MM.1S (cell line): ENCODE data around the gene SLC35F3.

Source experiments
- DNase-seq: peaks from one replicate; pipeline ENCODE4 v3.0.0-alpha.2; 2015
- H2AFZ ChIP-seq: fragments of 300-600 bp; sonication (generic); 2 replicates; pipeline ENCODE4 v1.6.0; 2016; ENCODE audit warnings: antibody characterized with exemption, low read length
- H3F3A ChIP-seq: fragments of 300-600 bp; sonication (generic); 2 replicates; pipeline ENCODE4 v1.6.1; 2016; ENCODE audit warnings: mild to moderate bottlenecking, antibody characterized with exemption, low read length, moderate library complexity, mixed read lengths; ENCODE audit not compliant: insufficient read depth
- H3K27ac ChIP-seq: fragments of 300-600 bp; sonication (generic); 2 replicates; pipeline ENCODE4 v1.5.1; 2016; ENCODE audit warnings: mild to moderate bottlenecking, low read length
- H3K27me3 ChIP-seq: fragments of 300-600 bp; sonication (generic); replicated peaks from 2 replicates; pipeline ENCODE4 v1.6.0; 2016; ENCODE audit warnings: low read length; ENCODE audit not compliant: insufficient read depth
- H3K36me3 ChIP-seq: fragments of 300-600 bp; sonication (generic); replicated peaks from 2 replicates; pipeline ENCODE4 v1.6.1; 2016; ENCODE audit warnings: mild to moderate bottlenecking, low read length, mixed read lengths; ENCODE audit not compliant: insufficient read depth
- H3K4me1 ChIP-seq: fragments of 300-600 bp; sonication (generic); 2 replicates; pipeline ENCODE4 v1.6.1; 2016; ENCODE audit warnings: low read length, mixed read lengths
- H3K4me2 ChIP-seq: fragments of 300-600 bp; sonication (generic); 2 replicates; pipeline ENCODE4 v1.6.0; 2016; ENCODE audit warnings: low read depth, low read length
- H3K4me3 ChIP-seq: fragments of 300-600 bp; sonication (generic); 2 replicates; pipeline ENCODE4 v1.5.1; 2016; ENCODE audit warnings: low read length, mixed read lengths
- H3K79me2 ChIP-seq: fragments of 300-600 bp; sonication (generic); 2 replicates; pipeline ENCODE4 v1.6.1; 2016; ENCODE audit warnings: mixed run types, low read length, mixed read lengths
- H3K9ac ChIP-seq: fragments of 300-600 bp; sonication (generic); 2 replicates; pipeline ENCODE4 v1.6.1; 2016; ENCODE audit warnings: low read length, mixed read lengths
- H3K9me2 ChIP-seq: fragments of 300-600 bp; sonication (generic); replicated peaks from 2 replicates; pipeline ENCODE4 v1.6.1; 2016; ENCODE audit warnings: mild to moderate bottlenecking, low read length, mixed read lengths; ENCODE audit not compliant: insufficient read depth
- H3K9me3 ChIP-seq: fragments of 300-600 bp; sonication (generic); replicated peaks from 2 replicates; pipeline ENCODE4 v1.6.1; 2016; ENCODE audit warnings: mild to moderate bottlenecking, low read length, mixed read lengths; ENCODE audit not compliant: insufficient read depth
- H4K20me1 ChIP-seq: fragments of 300-600 bp; sonication (generic); 2 replicates; pipeline ENCODE4 v1.6.1; 2016; ENCODE audit warnings: mild to moderate bottlenecking, low read length, moderate library complexity, mixed read lengths; ENCODE audit not compliant: insufficient read depth
- CTCF ChIP-seq: fragments of 300-600 bp; sonication (generic); IDR thresholded peaks from 2 replicates; pipeline ENCODE4 v1.5.1; 2016; ENCODE audit warnings: antibody characterized with exemption, low read length, mixed read lengths
- EZH2 ChIP-seq: fragments of 300-600 bp; sonication (generic); optimal IDR thresholded peaks from 2 replicates; pipeline ENCODE3; 2017; ENCODE audit warnings: low read depth, mild to moderate bottlenecking, antibody characterized with exemption, low read length, mixed read lengths
- EZH2phosphoT487 ChIP-seq: fragments of 300-600 bp; sonication (generic); IDR thresholded peaks from 2 replicates; pipeline ENCODE4 v1.6.1; 2018; ENCODE audit warnings: antibody characterized with exemption, low read length

The SLC35F3 gene

GRCh38 chr1:234277161-234277868 is 372.8 kb downstream of the SLC35F3 start:
- no peaks in the 10 kb centered on the region for H3K27me3 ChIP-seq
- H4K20me1 ChIP-seq: no peaks in the 10 kb centered on the region
- no peaks in the 10 kb centered on the region for H3K4me1 ChIP-seq
- DNase-seq: no peak
- no peaks in the 10 kb centered on the region for H3F3A ChIP-seq
- no peaks in the 10 kb centered on the region for H3K9me2 ChIP-seq
- H2AFZ ChIP-seq: no peak overlapping the region
- no peak overlapping the region for H3K4me3 ChIP-seq
- no peak overlapping the region for H3K9ac ChIP-seq
- H3K9me3 ChIP-seq: no peaks in the 10 kb centered on the region
- H3K79me2 ChIP-seq: no peaks in the 10 kb centered on the region
- TF ChIP-seq EZH2 (no peak), CTCF (no peak), EZH2phosphoT487 (no peak)
- H3K36me3 ChIP-seq: no peaks in the 10 kb centered on the region
- H3K4me2 ChIP-seq: no peak overlapping the region
- no peak overlapping the region for H3K27ac ChIP-seq

- DNase-seq: no peak
- no peak for TF ChIP-seq CTCF
- TF ChIP-seq EZH2: no peak
- no peak for TF ChIP-seq EZH2phosphoT487
- Histone ChIP-seq H3F3A (no peaks in the 10 kb centered on the region), H3K27ac (no peak overlapping the region), H4K20me1 (no peaks in the 10 kb centered on the region), H3K9me2 (no peaks in the 10 kb centered on the region), H3K4me2 (no peak overlapping the region), H3K36me3 (no peaks in the 10 kb centered on the region), H3K27me3 (no peaks in the 10 kb centered on the region), H3K79me2 (no peaks in the 10 kb centered on the region), H3K4me3 (no peak overlapping the region), H3K9me3 (no peaks in the 10 kb centered on the region), H3K9ac (no peak overlapping the region), H2AFZ (no peak overlapping the region), H3K4me1 (no peaks in the 10 kb centered on the region)
Measured at GRCh38 chr1:234279021-234279420, 374.5 kb downstream of the SLC35F3 start.

DNA sequence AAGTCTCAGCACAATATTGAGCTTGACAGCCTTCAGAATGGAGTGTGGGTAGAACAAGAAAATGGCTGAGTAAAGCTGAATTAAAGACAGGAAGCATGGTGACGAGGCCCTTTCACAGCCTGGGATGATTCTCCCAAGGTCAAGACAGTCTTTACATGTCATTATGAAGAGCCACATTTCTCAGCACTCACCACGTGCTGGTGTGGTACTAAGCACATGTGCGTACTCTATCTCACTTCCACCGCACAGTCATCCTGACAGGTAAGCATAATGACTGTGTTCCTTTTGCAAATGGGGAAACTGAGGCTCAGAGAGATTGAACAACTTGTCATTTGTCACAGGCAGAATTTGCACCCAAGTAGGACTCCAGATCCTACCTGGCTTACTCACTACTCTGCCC is 376.0 kb downstream of the SLC35F3 start:
- no peaks in the 10 kb centered on the region for H3F3A ChIP-seq

More for the DNA sequence above, 376.0 kb downstream of the SLC35F3 start:
- Histone ChIP-seq H3K27me3 (no peaks in the 10 kb centered on the region), H4K20me1 (no peaks in the 10 kb centered on the region), H3K4me3 (no peak overlapping the region), H3K9me2 (no peaks in the 10 kb centered on the region), H3K9me3 (no peaks in the 10 kb centered on the region), H3K79me2 (no peaks in the 10 kb centered on the region), H2AFZ (no peak overlapping the region), H3K27ac (no peak overlapping the region), H3K4me1 (no peaks in the 10 kb centered on the region), H3K36me3 (no peaks in the 10 kb centered on the region), H3K9ac (no peak overlapping the region), H3K4me2 (no peak overlapping the region)
- no peak for TF ChIP-seq EZH2phosphoT487
- no peak for TF ChIP-seq EZH2
- no peak for TF ChIP-seq CTCF
- no peak for DNase-seq
